ENCODE data around the gene ACSM6.
"Not testable (repeated sequence)": the region's sequence is repeated elsewhere in the genome, so short reads cannot be mapped to it uniquely, and the experiment has no call there.

Gene ACSM6

GRCh38 chr10:95220539-95220938 lies 26.5 kb downstream of the ACSM6 start:
- DNase-seq: no peak

GRCh38 chr10:95221124-95221523 lies 27.1 kb downstream of the ACSM6 start:
- no peak for DNase-seq

- no peak for DNase-seq
These were observed 31.1 kb downstream of the ACSM6 start for GRCh38 chr10:95225136-95225535.

- not testable (repeated sequence) for DNase-seq
These were observed 35.1 kb downstream of the ACSM6 start for GRCh38 chr10:95228934-95229723.

GRCh38 chr10:95229724-95230627 lies 35.9 kb downstream of the ACSM6 start:
- no peak for DNase-seq

GRCh38 chr10:95230677-95231586 lies 36.9 kb downstream of the ACSM6 start:
- not testable (repeated sequence) for DNase-seq

- no peak for DNase-seq
These were observed 39.5 kb downstream of the ACSM6 start for GRCh38 chr10:95233377-95234034.

- DNase-seq: no peak
These were observed 40.9 kb downstream of the ACSM6 start for GRCh38 chr10:95234951-95235350.

- no peak for DNase-seq
These were observed 41.6 kb downstream of the ACSM6 start for GRCh38 chr10:95235676-95236067.

GRCh38 chr10:95236068-95236903 lies 42.2 kb downstream of the ACSM6 start:
- no peak for DNase-seq

GRCh38 chr10:95237376-95238170 lies 43.5 kb downstream of the ACSM6 start:
- no peak for DNase-seq

- not testable (repeated sequence) for DNase-seq
These were observed 46.1 kb downstream of the ACSM6 start for GRCh38 chr10:95240096-95240495.

- DNase-seq: no peak
These were observed 46.8 kb downstream of the ACSM6 start for GRCh38 chr10:95240811-95241210.

GRCh38 chr10:95241533-95241932 lies 47.5 kb downstream of the ACSM6 start:
- no peak for DNase-seq

GRCh38 chr10:95242581-95243317 lies 48.7 kb downstream of the ACSM6 start:
- no peak for DNase-seq

GRCh38 chr10:95243318-95243617 lies 49.2 kb downstream of the ACSM6 start:
- DNase-seq: no peak

GRCh38 chr10:95244152-95244551 lies 50.1 kb downstream of the ACSM6 start:
- DNase-seq: no peak

GRCh38 chr10:95245425-95246055 lies 51.5 kb downstream of the ACSM6 start:
- no peak for DNase-seq

GRCh38 chr10:95246582-95247051 lies 52.6 kb downstream of the ACSM6 start:
- DNase-seq: peak; percentile 51

Measured in CD4-positive, alpha-beta T cell treated with Interleukin-4 for 4 hours (primary cell).